DMS 273 treated with DMSO at 0.1 percent for 48 hours (cell line): Measurements from ENCODE around the gene NDUFB8.
A peak's percentile ranks its signal among the peaks of the same experiment; 100 is the strongest.
"Not testable (repeated sequence)": the region's sequence is repeated elsewhere in the genome, so short reads cannot be mapped to it uniquely, and the experiment has no call there.

ENCODE experiments used
- DNase-seq: peaks from one replicate; lab custom pipeline; 2025; lab: John Stamatoyannopoulos, UW

NDUFB8 gene

GRCh38 chr10:100529475-100530298 lies at the start of gene NDUFB8:
NDUFB8 (minus strand) TSS chr10:100529871; CDS start chr10:100529851, 20 bp downstream.
- DNase-seq, result peak; percentile 15

DNA sequence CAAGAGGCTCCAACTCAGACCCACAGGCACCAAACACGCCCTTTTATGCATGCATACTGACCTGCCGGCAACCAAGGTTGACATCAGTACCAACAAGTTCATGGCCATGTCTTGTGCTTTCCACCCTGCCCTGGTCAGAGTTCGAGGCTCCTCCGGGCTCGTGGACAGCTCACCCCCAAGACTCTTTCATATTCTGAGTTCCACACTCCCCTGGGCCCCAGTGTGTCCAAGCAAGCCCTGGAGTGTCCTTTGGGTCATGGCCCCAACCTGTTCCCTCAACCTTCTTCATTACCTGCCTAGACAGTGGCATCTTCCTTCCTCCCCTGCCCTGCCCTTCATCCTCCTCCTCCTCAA lies 46.6 kb upstream of the NDUFB8 start:
- no peak for DNase-seq

GRCh38 chr10:100575585-100576281 lies 46.1 kb upstream of the NDUFB8 start:
- no peak for DNase-seq

GRCh38 chr10:100575146-100575545 lies 45.5 kb upstream of the NDUFB8 start:
- not testable (repeated sequence) for DNase-seq

- DNase-seq, result no peak
These were observed 41.6 kb upstream of the NDUFB8 start for GRCh38 chr10:100571084-100571856.

DNA sequence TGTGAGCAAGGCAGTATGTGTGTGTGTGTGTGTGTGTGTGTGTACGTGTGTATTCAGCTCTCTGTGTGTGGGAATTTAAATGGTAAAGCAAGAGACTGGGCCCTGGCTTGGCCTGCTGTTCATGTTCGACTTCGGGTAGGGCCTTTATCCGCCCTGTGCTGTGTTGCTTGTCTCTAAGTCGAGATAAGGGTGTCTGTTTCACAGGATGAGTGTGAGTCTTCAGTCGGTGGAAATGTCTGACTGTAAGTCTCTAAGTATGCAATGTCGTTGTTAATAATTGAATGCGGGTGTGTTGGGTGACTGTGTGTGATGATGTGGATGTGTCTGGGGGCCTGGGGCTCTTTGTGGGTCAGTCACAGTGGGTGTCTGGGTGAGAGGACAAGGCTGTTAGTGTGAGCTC lies 40.8 kb upstream of the NDUFB8 start:
- DNase-seq, result no peak

DNA sequence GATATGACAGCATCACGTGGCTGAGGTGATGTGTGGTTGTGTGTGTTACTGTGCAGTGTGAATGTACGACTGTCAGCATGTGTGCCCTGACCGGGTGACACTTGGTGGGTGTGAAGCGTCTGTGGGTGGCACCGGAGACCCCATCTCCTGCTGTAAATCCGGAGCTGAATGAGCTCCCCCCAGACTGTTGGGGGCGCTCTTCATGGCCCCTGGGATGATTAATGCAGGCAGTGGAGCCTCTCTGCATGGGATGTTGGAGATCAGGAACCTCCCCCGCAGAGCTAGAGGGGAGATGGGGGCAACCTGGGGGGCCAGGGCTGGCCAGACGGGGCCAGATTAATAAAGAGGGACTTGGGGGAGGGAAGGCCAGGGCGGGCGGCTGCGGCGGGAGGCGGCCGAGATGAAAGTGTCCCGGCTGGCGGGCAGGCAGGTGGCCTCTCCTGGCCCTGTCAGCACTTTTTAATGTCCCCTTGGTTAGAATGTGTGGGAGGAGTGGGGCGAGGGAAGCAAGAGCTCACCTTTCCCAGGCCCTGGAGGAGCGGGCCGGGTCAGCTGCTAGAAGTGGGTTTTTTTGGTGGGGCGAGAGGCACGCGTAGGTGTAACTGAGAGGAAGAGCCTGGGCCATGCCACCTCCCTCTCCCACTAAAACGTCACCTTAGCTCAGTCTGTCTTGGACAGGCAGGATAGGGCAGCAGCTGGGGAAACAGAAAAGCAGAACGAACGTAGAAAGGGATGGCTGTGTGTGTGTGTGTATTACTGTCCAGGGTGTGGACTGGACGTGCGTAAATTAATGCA lies 40.2 kb upstream of the NDUFB8 start:
- no peak for DNase-seq

- no peak for DNase-seq
These were observed 39.2 kb upstream of the NDUFB8 start for GRCh38 chr10:100568912-100569311.

GRCh38 chr10:100567826-100568225 lies 38.2 kb upstream of the NDUFB8 start:
- no peak for DNase-seq

- no peak for DNase-seq
These were observed 37.6 kb upstream of the NDUFB8 start for GRCh38 chr10:100567249-100567648.

GRCh38 chr10:100566561-100566960 lies 36.9 kb upstream of the NDUFB8 start:
- DNase-seq, result no peak

DNA sequence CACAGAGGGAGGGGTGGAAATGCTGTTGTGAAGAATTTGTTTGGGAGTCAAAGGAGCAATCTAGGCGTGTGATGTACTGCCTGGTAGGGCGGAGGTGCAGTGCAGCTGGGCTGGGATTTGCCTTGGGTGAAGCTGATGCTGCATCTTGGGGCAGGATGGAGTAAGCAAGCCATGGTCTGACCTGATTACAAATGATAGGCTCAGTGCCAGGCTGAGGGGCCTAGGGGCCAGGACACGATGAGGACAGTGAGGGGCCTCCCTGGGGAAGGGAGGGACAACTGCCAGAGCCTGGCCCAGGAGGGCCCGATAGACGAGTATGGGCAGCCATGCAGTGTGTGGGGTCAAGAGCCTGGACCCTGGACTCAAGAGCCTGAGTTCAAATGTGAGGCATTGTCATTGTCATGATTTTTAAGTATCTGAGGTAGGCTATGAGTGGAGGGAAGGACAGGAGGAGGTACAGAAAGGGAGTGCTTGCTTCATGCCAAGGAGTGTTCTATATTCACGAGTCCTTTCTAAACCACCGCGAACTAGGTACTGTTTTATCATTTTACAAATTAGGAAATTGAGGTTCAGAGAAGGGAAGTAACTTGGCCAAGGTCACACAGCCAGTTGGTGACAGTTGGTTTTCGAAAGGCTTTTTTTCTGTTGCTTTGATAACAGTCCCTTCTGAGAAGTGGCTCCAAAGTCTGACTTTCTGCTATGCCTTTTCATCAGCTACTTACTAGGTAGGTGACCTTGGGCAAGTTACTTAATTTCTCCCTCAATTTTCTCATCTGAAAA lies 35.7 kb upstream of the NDUFB8 start:
- no peak for DNase-seq

GRCh38 chr10:100562008-100562672 lies 32.5 kb upstream of the NDUFB8 start:
- peak; percentile 39 for DNase-seq

GRCh38 chr10:100561005-100561404 lies 31.3 kb upstream of the NDUFB8 start:
- no peak for DNase-seq

- DNase-seq, result no peak
These were observed 30.6 kb upstream of the NDUFB8 start for GRCh38 chr10:100560248-100560647.

DNA sequence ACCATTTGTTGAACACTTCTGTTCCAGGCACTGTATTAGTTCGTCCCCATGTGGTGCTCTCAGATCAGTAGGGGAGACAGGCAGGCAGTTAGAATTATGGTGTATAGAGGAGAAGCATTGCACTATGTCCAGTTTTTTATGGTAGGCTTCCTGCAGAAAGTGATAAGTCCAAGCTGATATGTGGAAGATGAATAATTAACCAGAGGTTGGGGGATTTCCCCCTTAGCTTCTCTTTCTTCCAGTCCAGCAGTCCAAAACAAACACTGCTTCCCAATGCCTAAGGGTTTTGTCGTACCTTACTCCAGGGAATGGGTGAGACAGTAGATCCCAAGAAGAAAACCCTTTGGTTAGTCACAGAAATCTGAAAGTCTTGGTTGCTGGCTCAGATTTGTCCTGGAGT lies 25.2 kb upstream of the NDUFB8 start:
- no peak for DNase-seq

GRCh38 chr10:100553929-100554328 lies 24.3 kb upstream of the NDUFB8 start:
- DNase-seq, result no peak

DNA sequence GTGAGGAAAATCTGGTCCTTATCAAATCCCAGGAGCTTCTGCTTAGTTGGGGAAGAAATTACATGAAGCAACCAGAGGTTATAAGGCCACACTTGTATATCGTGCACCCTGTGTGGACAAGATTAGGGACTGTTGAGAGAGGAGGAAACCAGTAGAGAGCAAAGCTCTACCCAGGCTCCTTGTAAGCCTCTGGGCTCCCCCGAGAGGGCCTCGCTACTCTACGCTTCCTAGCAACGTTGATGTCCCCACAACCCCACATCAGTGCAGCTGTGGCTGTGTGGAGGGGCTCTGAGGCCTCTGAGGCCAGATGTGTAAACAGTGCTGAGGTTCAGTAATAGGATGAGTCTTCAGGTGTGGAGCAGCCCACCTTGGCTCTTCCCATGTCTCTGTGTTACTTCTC lies 22.1 kb upstream of the NDUFB8 start:
- DNase-seq, result no peak

GRCh38 chr10:100551196-100551595 lies 21.5 kb upstream of the NDUFB8 start:
- DNase-seq, result no peak

GRCh38 chr10:100544950-100545349 lies 15.3 kb upstream of the NDUFB8 start:
- DNase-seq, result no peak

DNA sequence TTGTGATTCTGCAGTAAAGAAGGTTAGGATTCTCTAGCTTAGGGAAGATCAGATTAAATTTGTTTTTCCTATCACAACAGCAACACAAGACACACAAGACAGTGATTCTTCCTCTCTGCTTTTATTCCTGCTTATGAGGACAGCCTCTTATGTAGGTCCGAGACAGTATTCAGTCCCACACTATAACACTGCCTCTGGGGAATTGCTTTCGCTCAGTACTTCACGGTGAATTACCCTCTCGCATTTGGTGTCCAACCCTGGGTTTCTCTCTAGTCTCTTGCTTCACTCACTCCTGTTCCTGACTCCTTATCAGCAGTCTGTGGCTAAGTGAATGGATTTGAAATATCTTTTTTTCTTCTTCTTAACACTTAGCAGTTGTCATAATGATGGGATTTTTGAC lies 7.8 kb upstream of the NDUFB8 start:
- no peak for DNase-seq
